GM12872 (cell line): ENCODE measurements around the gene CACNA1F.

Source experiments
- CTCF ChIP-seq: IDR thresholded peaks from 3 replicates; pipeline ENCODE4 v1.5.1; 2011; ENCODE audit warnings: low read depth, mild to moderate bottlenecking, low read length, moderate library complexity; ENCODE audit not compliant: insufficient read depth

The CACNA1F gene

GRCh38 chrX:49187526-49187925, 45.6 kb downstream of the CACNA1F start:
- TF ChIP-seq CTCF = no peak

GRCh38 chrX:49187028-49187394, 46.1 kb downstream of the CACNA1F start:
- TF ChIP-seq CTCF = no peak

- TF ChIP-seq CTCF = peak; percentile 38; the same call in 2 of the 3 replicates
Measured at GRCh38 chrX:49186125-49187027, 46.8 kb downstream of the CACNA1F start, which contains the start of gene PRICKLE3. Gene PRICKLE3, minus strand, starts transcription at chrX:49186373. Its CDS starts 76 bp downstream, at chrX:49186297.

GRCh38 chrX:49184294-49185281, 48.6 kb downstream of the CACNA1F start:
- no peak for TF ChIP-seq CTCF

- TF ChIP-seq CTCF = no peak
Measured at GRCh38 chrX:49183701-49184281, 49.3 kb downstream of the CACNA1F start.

- no peak for TF ChIP-seq CTCF
Measured at GRCh38 chrX:49179358-49179757, 53.8 kb downstream of the CACNA1F start.

GRCh38 chrX:49178537-49178936, 54.6 kb downstream of the CACNA1F start:
- TF ChIP-seq CTCF = no peak
